Daoy (cell line): ENCODE measurements around the gene NEUROD2. TPM values are rescaled to one million over a fixed set of nuclear protein-coding genes. Genes with fewer than 3 reads are reported as not detected.

Experiments used
- DNase-seq: peaks from one replicate; pipeline ENCODE4 v3.0.0-alpha.2; 2015; ENCODE audit warnings: low read depth
- total RNA-seq: library from RNA; depleted of rRNA; stranded (reverse); fragments of >200 nt; shearing (Covaris generic); gene quantifications from 2 replicates; pipeline ENCODE4 v1.2.3, GENCODE V29; 2014

NEUROD2 gene
- total RNA-seq, 1 experiment from 2014 or later: not detected

DNA sequence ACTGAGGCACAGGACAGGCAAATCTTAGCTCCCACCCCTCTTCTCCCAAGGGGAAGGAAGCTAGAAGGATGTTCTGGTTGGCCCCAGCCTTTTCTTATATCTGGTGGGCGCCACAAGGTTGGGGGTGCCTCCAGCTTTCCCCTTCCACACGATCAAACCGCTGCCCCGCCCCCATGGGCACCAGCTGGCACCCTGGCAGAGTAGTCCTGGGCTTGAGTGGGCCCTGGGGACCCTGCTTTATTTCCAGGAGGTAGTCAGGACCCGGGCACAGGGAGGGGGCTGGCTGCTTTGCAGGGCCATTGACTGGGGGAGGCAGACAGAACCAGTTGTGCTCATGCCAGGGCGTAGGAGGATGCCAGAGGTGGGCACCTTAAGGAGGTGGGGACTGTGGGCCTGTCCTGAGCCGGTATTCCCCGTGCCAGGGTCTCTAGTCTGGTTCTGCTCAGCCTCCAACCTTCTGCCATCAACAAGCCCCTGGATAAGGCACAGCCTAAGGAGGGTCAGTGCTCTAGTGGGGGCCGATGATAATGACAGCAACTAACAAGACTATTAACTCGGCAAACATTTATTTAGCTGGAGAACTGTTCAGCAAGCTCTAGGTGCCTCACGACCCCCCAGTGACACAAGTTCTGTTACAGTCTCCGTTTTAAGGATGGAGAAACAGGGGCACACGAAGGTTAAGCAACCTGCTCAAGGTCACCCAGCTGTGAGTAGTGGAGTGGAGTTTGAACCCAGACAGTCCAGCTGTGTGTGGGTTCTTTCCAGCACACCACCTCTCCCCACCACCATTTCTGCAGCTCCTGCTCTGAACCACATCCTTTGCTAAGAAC, 11.5 kb upstream of the NEUROD2 start:
- DNase-seq: no peak

DNA sequence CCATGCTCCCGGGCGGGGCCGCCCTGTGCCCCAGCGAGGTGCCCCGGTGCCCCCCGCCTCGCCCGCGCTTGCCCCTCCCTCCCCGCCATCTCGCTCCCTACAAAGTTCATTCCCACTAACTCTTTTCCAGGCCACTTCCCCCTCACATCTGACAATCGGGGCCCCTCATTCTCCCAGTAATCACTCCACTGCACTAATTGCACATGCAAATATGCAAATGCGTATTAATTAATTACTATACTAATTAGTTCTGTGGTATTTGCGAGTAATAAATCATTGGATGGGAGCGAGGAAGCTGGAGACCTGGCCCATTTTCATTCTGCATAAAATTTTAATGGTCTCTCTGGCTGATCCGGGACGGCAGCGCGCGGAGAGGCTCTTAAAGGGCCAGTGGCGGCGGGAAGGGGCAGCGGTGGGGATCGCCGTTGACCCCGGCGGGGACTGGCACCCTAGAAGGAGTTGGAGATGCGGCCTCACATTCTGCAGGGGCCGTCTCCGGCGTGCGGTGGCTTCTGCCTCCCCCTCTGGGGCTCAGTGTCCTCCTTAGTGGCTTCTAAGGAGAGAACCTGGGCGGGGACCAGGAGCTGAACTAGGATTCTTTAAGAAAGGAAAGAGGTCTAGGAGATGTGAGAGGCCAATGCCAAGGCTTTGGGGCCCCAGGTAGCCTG, 10.7 kb upstream of the NEUROD2 start:
- DNase-seq: no peak

DNA sequence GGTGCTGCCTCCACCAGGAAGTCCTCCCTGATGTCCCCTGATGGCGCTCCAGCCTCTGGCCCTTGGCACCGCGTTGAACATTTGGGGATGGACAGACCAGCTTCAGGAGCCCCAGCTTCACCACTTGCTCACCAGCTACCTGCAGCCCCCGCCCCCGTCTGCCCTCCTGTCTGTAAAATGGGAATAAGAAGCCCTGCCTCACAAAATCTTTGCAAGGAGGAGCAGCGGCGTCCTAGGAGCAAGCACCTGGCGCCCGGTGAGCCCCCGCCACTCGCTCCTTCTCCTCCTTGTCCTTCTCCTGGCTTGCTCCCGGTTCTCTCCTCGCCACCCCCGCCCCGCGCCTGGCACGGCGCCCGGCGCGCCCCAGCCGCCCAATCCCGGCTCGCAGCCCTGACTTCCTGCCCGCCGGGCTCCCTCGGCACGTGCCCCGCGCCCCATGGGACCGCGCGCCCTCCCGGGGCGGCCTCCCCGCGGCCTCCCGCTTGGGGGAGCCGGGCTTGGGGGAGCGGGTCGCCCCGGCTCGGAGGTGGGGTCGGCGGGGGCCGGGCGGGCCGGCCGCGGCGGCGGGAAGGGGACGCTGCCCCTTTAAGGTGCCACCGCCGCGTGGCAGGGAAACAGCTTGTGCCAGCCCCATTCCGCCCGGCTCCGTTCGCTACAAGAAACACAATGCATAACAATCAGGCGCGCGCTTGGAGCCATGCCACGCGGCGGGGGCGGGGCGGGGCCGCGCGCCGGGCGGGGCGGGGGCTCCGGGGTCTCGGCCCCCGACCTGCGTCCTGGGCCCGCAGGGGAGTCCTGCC, 9.9 kb upstream of the NEUROD2 start:
- DNase-seq: peak; percentile 77

DNA sequence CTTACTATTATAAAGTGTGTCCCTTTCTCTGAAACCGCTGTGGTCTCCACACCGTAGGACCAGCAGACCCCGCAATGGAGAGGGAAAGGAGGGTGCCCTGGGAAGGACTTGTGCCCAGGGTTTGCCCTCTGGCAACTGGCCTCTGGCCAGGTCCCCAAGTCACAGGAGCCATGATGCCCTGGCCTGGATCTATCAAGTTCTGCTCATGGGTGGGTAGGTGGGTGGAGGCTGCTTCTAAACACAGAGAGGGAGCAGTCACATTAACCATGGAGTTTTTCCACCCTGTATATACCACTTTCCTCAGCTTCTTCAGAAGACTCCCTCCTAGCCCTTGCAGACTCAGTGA, 9.4 kb upstream of the NEUROD2 start:
- no peak for DNase-seq

DNA sequence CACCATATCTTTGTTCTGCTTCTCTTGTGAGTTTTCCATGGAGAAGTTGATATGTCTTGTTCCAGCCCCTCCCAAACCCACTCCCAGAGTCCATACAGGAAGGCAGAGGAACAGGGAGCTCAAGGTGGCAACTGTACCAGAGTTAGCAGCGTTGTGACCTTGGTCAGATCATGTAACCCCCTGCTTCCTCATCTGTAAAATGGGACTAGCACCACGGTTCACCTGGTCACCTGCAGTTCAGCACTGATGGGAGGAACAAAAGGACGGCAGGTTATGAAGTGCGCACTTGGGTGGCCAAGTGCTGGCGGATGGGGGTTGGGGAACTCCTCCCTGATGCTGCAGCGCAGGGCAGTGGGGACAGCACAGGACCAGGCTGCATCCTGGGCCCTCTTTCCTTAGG, 7.7 kb upstream of the NEUROD2 start:
- no peak for DNase-seq

DNA sequence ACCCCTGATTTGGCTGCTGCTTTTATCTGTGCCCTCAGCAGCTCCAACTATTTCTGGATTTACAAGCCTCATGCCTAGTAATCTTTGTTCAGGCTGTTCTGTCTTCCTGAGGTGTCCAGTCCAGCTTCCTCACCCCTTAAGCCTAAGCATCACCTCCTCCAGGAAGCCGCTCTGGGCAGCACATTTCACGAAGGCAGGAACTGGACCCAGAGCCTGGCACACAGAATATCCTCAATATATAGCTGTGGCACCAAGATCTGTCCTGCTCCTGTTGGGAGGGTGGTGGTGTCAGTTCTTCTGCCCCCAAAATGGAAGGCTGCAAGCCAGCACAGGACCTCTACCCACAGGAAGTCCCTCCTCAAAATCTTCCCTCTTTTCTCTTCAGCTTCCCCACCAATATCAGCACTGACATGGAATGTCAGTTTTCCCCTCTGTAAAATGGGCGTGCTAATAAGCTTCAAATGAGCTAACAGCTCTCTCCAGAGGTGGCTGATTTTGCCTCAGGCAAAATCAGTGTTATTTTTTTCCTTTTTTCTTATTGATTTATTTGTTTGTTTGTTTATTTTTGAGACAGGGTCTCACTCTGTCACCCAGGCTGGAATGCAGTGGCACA, 6.9 kb upstream of the NEUROD2 start:
- no peak for DNase-seq

DNA sequence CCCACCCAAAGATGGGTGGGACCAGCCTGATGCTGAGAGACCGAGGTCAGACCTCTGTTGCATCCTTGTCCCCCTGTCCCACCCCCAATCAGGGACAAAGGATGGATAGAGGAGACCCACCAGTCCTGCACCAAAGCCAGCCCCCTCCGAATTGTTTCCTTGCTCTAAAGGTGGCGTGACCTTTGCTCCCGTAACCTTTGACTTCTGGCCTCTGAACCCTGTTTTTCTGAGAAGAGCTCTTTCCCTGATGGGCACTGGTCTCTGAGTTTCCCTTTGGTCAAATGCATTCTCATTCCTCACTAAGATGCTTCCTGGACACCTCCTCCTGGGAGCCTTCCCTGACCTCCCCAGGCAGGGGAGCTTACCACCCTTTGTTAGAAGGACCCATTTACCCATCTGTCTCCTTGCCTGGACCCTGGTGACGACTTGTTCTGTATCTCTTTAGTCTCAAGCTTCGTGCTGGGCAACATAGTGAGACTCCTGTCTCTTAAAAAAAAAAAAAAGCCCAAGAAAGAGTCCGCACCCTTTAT, 5.3 kb upstream of the NEUROD2 start:
- DNase-seq: no peak

DNA sequence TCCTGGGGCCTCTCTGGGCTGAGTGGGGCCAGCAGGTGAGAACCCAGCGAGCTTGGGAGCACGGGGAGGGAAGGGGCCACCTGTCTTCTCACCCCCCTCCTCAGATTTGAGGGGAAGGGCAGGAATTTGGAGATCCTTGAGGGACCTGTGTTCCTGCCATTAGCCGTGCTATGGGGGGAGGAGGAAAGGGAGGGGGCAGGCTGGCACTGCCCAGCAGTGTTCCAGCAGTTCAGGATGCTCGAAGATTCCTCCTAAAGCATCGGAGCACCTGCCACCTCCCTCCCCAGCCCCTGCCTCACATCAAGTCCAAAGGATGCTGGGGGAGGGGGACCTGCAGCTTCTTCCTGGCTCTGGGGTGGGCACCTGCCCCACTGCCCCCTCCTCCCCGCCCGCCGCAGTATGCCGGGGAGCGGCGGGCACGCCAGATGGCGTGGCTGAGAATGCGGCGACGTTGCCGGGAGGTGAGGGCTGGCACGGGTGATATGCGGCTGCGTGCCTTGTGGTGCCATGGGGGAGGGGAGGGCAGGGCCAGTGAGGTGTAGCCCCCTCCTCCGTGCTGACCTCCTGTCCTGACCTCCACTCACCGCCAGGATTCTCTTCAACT, 4.7 kb upstream of the NEUROD2 start:
- no peak for DNase-seq

DNA sequence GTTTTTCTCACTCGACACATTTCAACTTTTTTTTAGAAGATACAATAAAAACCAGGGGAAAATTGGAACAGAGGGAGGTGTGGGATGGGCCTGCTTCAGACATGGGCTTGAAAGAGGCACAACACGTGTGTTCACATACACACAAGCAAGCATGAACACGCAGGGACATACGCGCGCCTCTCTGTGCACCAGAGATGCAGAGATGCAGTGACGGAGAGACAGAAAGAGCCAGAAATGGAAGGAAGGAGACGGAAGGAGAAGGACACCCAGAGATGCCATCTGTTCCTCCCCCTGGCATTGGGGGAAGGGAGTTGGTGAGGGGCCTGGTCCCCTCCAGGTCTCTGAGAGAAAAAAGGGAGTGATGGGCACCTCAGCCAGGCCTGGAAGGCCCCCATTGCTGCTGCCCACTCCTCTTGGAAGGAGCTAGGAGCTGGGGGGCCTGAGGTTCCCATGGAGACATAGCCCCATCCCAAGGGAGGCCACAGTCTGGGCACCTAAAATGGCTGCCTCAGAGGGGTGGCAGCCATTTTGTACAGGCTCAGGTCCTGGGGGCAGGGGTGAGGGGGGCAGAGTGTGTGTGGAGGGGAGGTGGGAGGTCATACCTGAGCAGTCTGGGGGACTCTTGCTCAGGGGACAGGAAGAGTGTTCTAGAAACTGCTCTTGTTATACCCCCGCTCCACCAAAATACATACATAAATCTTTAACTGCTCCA, 3.8 kb upstream of the NEUROD2 start:
- no peak for DNase-seq

DNA sequence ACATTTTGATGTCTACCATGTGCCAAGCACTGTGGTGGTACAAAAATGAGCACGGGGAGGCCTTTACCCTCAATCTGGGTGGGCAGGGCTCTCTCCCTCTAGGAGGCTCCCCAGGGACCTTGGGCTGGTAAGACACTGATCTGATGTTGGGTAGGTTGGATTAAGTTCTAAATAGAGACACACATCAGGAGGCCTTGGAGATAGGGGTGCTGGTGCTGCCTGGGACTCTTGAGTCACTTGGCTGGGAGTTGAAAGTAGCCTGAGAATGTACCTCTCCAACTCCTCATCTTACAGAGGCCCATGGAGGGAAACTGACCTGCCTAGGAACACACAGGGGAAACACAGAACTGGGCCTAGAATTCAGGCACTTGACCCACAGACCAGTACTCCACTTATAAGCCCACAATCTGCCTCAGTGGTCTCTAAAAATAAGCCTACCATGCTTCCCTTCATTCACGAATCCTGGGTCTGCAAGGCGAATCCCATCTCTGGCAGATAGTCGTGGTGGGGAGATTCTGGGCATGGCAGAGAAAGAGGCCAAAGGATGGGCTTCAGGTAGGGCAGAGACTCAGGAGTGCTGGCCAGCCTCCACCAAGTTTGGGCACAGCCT, 1.8 kb upstream of the NEUROD2 start:
- DNase-seq: no peak

DNA sequence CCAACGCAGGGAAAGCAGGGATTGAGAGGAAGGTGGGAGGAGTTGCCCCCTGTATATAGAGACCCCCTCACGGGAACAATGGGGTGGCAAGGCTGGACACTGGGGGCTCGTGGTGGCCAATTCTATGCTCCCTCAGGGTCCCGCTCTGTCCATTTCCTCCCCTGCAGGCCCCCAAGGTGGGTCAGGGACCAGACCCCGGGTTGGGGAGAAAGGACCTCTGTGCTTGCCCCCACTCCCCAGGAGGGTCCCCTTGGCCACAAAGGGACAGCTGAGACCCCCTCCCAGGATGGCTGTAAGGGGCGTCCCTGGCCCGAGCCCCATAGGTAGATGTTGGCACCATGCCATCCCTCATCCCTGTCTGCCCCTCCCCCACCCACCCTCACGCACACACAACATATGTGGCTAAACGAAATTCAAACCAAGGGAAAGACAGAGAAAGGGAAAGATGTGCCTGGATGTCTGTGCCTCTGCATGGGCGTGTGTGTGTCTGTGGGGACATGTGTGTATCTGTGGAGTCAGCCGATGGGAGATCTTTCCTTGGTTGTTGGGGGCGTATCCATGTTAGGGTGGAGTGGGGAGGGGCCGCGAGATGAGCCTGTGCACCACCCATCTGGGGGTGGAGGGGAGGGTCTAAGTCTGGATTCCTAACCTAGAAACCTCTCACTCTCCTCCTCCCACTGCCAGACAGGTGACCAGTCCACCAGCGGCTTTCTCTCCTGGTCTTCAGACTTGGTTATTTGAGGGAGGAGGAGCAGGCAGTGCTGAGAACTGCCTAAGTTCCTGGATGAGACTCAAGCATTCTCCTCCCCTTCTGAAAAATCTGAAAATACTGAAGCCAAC, 642 bp upstream of the NEUROD2 start:
- no peak for DNase-seq

DNA sequence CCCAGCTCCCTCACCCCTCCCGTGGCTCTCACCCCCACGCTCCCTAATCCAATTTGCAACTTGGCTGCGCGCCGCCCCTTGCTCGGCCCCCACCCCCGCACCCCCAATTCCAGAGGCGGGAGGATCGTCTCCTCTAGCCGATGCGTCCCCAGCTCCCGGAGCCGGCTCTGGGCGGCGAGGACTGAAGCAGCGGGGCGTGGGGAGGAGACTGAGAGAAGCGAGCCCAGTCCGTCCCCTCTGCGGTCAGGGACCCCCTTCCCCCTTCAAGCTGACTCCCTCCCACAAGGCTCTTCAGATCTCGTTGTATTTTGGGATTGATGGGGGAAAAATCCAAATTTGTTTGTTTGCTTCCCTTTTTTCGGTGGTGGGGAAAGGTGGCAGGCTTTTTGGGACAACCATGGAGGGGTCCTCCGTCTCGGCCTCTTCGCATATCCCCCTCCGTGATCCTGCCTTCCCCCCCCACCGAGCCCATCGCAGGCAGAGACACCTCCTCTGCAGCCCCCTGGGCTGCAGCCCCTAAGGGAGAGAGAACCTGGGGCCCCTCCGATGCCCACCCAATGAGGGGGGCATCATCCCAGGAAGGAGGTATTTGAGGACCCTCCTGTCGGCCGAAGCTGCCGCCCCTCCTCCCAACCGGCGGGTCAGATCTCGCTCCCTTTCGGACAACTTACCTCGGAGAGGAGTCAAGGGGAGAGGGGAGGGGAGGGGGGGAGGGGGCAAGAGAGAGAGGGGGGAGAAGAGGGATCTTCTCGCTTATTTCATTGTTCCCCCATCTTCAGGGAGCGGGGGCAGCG, 466 bp downstream of the NEUROD2 start:
- no peak for DNase-seq

DNA sequence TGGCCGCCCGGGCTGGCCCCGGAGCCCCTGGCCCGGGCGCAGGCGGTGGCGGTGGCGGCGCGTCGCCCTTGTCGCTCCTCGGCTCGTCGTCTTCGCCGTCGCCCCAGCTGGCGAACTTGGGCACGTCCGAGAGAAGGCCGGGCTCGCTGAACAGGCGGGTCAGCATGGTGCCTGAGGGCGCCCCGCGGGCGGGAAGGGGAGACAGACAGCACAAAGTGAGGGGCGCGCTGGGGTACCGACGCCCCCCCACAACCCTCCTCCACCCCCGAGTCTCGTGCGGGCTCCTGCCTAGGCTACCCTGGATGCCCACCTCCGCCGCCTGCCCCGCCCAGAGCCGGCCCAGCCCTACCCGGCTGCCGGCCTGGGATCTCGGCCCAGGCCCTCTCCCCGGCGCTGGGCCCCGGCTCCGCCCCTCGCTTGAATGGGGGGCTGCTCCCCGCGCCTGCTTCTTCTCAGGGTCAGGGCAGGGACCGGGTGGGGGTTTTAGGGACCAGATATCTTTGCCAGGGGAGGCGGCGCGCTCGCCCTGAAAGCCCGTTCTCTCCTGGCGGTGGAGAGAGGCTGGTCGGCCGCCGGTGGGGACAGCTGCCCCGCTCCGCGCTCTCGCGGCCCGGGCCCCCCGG, 1.2 kb downstream of the NEUROD2 start:
- no peak for DNase-seq

DNA sequence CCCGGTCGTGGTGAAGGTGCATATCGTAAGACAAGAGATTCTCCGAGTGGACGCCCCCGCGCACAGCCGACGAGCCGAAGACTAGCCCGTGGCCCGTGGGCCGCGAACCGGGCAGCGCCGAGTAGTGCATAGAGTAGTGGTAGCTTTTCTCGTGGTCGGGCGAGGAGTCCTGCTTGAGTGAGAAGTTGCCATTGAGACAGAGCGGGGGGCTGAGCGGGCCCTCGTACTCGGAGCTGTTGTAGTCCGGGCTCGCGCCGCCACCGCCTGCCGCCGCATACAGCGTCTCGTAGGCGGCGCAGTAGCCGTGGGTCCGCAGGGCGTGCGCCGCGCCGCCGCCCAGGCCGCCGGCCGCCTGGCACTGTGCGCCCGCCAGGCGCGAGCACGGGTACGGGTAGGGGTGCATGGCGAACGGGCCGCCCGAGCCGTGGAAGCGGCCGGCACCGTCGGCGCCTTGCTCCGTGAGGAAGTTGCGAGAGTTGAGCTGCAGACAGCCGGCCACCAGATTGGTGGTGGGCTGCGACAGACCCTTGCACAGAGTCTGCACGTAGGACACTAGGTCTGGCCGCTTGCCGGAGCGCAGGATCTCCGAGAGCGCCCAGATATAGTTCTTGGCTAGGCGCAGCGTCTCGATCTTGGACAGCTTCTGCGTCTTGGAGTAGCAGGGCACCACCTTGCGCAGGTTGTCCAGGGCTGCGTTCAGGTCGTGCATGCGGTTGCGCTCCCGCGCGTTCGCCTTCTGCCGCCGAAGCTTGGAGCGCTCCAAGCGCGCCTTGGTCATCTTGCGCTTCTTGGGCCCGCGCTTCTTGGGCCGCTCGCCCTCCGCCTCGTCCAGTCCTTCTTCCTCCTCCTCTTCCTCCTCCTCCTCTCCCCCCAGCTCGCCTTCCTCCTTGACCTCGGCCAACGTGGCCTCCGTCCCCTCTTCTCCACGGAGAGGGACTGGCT, 2.0 kb downstream of the NEUROD2 start:
- peak; percentile 29 for DNase-seq

DNA sequence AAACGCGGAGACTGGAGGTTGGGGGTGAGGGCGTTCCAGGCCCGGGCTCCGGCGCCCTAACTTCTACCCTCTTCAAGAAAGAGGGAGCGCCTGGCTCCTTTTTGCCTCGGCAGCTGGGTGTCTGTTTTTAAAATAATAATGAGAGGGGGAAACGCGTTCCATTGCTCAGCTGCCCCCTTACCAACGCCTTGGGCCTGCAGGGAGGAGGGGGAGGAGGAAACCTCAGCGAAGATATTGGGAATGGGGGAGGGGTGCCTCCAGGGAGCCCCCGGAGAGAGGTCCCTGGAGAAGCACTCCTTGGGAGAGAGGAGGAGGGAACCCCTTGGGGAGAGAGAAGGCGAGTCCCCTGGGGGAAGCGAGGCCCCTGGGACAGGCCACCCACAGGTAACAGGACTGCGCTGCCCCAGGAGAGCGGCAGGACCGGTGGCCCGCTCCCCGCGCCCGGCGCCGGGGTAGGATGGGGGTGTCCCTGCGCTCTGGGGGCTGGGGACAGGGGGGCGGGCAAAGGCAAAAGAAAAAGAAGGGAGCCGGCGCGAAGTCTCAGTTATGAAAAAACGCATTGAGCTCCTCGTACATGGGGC, 2.7 kb downstream of the NEUROD2 start:
- DNase-seq: no peak

DNA sequence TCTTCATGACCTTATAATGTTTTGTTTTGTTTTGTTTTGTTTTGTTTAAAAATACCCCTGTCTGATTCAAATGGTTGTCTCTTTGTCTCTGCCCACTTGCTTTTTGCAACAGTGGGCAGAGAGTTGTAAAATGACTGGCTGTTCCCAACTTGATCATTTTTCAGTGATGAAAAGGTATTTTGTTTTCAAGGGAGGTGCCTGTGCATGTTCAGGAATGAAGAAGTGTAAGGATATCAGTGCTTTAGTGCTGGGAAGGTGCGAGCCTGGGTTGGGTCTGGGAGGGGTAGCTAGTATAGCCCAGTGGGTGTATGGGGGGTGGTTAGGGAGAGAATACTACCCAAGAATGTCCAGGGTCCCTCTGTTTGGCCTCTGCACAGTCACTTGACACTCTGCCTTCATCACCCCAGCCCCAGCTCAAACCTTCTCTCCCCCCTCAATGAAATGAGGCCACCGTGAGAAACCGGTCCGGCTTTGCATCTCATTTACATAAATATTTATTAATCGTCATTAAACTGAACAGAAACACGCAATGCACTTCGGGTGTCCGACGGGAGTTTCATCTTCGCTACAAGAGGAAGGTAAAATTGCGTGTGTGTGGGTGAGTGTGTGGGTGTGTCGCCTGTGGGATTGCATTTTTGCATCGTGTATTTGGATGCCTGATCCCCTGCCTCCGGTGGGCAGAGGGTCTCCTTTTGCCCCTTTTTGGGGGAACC, 4.3 kb downstream of the NEUROD2 start:
- DNase-seq: no peak
